LNCAP (cell line): ENCODE results near the gene RPL35.

ENCODE experiments used
- TF ChIP-seq, protein P1 (sequence below): fragments of 450-650 bp; IDR thresholded peaks from 2 replicates; pipeline ENCODE4 v1.5.1; 2017; ENCODE audit warnings: mild to moderate bottlenecking

The RPL35 gene

DNA sequence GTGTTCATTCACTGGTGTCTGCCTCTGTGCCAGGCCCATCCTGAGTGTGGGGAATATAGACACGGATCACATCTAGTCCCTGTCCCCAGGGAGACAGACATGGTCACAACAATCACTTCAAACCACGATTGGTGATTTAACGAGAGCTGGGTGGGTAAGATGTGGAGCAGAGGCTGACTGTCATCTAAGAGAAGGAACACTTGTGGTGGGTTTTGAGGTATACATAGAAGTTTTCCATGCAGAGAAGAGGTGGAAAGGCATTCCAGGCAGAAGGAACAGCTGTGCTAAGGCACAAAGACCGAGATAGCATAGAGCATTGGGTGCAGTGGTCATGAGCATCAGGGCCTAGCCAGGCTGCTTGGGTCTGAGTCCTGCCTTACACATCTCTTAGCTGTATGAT lies 31.2 kb downstream of the RPL35 start:
- TF ChIP-seq, protein P1, sequence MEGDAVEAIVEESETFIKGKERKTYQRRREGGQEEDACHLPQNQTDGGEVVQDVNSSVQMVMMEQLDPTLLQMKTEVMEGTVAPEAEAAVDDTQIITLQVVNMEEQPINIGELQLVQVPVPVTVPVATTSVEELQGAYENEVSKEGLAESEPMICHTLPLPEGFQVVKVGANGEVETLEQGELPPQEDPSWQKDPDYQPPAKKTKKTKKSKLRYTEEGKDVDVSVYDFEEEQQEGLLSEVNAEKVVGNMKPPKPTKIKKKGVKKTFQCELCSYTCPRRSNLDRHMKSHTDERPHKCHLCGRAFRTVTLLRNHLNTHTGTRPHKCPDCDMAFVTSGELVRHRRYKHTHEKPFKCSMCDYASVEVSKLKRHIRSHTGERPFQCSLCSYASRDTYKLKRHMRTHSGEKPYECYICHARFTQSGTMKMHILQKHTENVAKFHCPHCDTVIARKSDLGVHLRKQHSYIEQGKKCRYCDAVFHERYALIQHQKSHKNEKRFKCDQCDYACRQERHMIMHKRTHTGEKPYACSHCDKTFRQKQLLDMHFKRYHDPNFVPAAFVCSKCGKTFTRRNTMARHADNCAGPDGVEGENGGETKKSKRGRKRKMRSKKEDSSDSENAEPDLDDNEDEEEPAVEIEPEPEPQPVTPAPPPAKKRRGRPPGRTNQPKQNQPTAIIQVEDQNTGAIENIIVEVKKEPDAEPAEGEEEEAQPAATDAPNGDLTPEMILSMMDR: no peak

DNA sequence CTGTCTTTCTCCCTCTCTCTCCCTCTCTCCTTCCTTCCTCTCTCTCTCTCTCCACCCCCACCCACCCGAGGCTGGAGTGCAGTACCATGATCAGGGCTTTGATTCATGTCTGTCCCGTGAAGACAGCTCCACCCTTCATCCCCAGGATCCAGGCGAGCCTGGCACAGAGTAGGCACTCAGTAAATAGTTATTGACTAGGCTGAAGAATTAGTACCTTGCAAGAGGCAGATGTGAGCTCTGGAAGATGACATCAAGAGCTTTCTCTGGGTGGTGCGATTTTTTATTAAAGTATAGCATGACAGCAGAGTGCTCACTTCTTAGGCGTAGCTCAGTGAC lies 32.5 kb downstream of the RPL35 start:
- TF ChIP-seq, protein P1: no peak

DNA sequence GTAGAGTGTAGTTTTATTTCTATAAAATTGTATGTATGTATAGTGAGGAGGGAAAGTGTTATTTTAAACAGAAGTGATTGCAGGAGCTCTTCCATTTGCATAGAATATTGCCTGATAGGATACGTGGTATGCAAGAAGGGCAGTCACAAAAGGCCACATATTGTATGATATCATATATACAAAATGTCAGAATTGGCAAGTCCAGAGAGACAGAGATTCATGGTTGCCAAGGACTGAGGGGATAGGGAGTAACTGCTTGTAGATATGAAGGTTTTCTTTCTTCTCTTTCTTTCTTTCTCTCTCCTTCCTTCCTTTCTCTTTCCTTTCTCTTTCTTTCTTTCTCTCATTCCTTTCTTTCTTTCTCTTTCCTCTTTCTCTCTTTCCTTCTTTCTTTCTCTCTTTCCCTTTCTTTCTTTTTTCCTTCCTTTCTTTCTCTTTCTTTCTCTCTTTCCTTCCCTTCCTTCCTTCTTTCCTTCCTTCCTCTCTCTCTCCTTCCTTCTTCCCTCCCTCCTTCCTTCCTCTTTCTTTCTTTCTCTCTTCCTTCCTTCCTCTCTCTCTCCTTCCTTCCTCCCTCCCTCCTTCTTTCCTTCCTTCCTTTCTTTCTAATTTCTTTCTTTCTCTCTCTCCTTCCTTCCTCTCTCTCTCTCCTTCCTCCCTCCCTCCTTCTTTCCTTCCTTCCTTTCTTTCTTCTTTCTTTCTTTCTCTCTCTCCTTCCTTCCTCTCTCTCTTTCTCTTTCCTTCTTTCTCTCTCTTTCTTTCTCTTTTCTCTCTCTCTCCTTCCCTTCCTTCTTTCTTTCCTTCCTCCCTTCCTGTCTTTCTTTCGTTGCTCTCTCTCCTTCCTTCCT lies 33.0 kb downstream of the RPL35 start:
- TF ChIP-seq, protein P1: no peak

DNA sequence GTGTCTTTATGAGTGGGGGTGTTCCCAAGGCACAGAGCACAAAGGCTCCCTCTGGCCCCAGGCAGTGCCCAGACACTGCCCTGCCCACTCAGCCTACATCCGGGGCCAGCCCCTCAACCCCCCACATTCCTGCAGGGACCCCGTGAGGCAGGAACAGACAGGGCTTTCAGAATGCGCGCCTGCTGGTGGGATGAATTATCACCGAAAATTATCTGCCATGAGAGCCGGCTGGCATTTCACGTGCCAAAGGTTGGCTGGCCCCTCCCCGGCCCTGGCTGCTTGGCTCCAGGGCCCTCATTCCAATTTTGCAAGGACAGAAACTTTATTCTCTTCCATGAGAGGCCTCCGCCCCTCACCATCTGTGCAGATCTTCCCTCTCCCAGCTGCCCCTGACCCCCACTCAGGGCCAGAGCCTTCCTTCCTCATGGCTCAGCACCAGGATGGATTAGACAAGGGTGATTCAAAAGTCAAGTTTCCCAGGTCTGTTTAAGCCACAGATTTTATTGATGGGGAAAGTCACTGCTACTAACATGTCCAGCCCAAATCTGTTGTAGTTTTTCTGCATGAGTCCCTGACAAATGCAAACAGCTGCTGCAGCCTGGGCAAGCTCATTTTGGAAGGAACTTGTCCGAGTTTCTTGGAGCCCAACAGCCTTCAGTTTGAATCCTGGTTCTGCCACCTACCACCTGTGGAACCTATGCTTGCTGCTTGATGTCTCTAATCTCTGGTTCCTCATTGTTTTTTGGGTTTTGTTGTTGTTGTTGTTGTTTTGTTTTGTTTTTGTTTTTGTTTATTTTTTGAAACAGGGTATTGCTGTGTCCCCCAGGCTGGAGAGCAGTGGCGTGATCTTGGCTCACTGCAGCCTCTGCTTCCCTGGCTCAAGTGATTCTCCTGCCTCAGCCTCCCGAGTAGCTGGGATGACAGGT lies 40.8 kb downstream of the RPL35 start:
- TF ChIP-seq, protein P1: no peak

DNA sequence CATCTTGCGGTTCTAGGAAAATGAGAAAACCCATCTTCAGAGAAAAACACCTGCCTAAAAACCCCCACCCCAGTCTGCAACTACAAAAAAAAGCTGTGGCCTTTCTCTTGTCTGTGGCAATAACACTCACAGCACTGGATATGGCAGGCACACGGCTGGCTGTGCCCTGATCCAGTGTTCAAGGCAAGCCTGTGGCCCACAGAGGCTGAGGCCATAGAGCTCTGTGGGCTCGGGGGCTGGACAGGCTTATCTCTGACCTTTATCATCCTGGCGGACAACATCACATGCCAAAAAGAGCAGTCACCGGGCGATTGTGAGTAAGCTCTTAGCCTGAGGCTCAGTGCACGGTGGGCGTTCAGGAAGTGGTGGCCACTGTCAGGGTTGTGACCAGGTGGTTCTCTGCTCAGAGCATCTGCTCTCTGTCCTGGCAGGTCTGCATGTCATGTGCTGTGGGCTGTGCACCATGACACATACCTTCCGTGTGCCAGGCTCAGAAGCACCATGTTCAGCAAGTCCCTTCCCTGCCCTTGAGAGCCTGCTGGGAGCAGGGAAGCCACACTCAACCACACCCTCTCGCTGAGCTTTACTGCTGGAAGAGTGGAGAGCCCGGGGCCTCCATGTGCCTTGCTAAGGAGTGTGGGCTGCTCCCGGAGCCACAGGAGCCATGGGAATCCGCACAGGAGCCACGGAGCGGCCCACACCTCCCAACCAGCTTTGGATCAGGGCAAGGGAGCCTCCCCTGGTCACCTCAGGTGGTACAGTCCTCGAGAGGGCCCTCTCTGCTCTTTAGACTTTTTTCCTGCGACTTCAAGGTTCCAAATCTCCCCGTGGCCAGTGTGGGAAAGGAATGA lies 43.1 kb downstream of the RPL35 start:
- TF ChIP-seq, protein P1: no peak

DNA sequence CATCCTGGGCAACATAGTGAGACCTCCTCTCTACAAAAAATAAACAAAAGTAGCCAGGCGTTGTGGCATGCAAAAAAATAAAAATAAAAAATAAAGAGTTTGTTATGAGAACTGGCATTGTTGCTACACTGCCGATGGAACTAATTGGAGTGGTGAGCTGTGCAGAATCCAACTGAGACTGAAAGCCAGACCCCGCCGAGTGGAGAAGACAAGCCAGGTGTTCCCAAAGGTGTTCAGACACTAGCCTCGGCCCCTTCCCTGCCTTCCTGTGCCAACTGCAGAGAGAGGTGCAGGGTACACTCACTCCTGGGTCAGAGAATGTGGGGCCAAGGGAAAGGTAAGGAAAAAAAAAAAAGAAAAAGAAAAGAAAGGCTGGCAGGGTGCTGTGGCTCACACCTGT lies 46.2 kb downstream of the RPL35 start:
- TF ChIP-seq, protein P1: no peak

- TF ChIP-seq, protein P1: no peak
These were observed 47.6 kb downstream of the RPL35 start for GRCh38 chr9:124814164-124814535.
